HUES48 (cell line): Measurements from ENCODE around the gene PAWR.

ENCODE experiments used
- H3K27ac ChIP-seq: one replicate; pipeline ENCODE4 v1.7.0; 2013; ENCODE audit warnings: low read depth, low read length, inconsistent platforms
- H3K27me3 ChIP-seq: 2 replicates; pipeline ENCODE4 v1.6.1; 2013; ENCODE audit warnings: mild to moderate bottlenecking, low read length; ENCODE audit not compliant: control insufficient read depth, insufficient read depth
- H3K36me3 ChIP-seq: 2 replicates; pipeline ENCODE4 v1.6.1; 2013; ENCODE audit warnings: low read length; ENCODE audit not compliant: control insufficient read depth, insufficient read depth
- H3K4me1 ChIP-seq: 2 replicates; pipeline ENCODE4 v1.6.1; 2013; ENCODE audit warnings: mild to moderate bottlenecking, low read length; ENCODE audit not compliant: control insufficient read depth, insufficient read depth
- H3K4me3 ChIP-seq: 2 replicates; pipeline ENCODE4 v1.5.1; 2013; ENCODE audit warnings: mild to moderate bottlenecking, low read depth, low read length
- H3K9ac ChIP-seq: 2 replicates; pipeline ENCODE4 v1.6.1; 2013; ENCODE audit warnings: mild to moderate bottlenecking, low read depth, low read length, moderate library complexity
- H3K9me3 ChIP-seq: 2 replicates; pipeline ENCODE4 v1.6.1; 2013; ENCODE audit warnings: low read length; ENCODE audit not compliant: control insufficient read depth, insufficient read depth

Gene PAWR

DNA sequence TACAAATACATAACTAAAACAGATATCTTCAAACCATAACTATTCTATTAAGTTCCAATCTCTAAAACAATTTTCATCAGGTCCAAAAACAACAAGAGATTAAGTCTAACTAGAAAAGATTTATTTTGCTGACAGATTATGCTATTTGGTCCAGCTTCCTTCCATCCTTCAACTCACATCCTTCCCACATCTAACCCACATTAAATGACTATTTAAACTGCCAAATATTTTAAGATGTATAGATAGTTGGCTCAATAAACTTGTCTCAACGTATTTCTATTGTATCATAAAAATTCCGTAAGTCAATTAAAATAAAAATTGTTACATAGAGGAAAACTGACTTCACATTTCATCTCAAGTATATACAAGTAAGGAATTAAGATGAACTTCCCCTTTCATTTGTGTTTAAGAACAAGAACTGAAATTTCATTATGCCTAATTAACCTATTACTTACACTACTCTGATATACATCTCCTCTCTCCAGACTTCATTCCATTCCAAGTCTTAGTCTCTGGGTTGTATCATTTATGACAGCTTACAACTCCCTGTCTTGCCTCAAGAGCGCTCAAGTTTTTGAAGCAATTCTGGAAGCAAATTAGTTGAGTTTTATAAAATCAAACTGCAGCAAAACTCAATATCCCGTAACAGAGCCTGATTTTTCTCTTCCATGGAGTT, 25.4 kb downstream of the PAWR start:
- no peaks in the 10 kb centered on the region for H3K27me3 ChIP-seq

DNA sequence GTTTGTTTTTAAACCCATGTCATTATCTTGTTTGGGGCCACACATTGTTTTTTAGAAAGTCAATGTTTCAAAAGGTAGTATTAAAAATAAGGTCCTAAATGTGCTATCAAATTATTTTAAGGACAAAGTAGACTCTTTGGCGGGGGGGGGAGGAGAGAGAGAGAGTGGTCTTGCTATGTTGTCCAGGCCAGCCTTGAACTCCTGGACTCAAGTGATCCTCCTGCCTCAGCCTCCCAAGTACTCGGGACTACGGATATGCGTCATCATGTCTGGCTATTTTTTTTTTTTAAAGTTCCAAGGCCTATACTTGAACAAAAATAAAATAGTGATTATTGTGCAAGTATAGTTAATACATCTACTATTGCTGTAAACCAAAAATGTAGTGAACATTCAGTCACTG, 26.2 kb downstream of the PAWR start:
- peaks cover 32% of the 10 kb centered on the region for H3K36me3 ChIP-seq
- no peak overlapping the region for H3K27ac ChIP-seq
- H3K9ac ChIP-seq, result no peak overlapping the region
- H3K9me3 ChIP-seq, result no peaks in the 10 kb centered on the region
- no peaks in the 10 kb centered on the region for H3K27me3 ChIP-seq
- no peak overlapping the region for H3K4me3 ChIP-seq
- peaks cover 14% of the 10 kb centered on the region for H3K4me1 ChIP-seq

More for the DNA sequence above, 25.4 kb downstream of the PAWR start:
- H3K9me3 ChIP-seq, result no peaks in the 10 kb centered on the region
- no peak overlapping the region for H3K9ac ChIP-seq
- H3K27ac ChIP-seq, result no peak overlapping the region
- no peak overlapping the region for H3K4me3 ChIP-seq
- H3K36me3 ChIP-seq, result peaks cover 32% of the 10 kb centered on the region
- H3K4me1 ChIP-seq, result peaks cover 22% of the 10 kb centered on the region

DNA sequence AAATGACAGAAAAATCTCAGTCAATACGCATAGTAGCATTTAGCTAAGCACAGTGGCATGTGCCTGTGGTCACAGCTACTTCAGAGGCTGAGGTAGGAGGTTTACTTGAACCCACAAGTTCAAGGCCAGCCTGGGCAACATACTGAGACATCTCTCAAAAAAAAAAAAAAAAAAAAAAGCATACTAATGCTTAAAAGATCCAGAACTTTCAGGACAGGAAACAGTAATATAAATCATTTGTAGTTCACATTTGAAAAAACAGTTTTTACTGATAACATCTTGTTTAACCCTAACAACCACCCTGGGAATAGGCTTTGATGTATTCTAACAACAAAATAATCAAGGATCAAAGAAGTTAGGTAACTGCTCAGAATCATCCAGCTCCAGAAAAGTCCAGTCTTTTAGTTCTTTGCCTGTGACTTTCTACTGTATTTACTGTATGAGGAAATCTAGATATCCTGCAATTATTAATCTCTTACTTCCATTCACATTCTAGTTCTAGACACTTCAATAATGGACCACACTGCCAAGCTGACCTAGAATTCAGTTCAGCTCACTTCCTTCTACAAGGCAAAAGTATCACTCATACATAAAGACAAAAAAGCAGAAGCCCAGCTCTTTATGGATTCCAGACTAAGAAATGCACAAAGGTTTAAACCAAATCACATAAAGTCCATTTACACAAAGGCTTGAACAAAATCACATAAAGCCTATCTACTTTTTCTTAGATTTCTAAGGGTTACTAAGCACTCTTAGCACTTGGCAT, 28.5 kb downstream of the PAWR start:
- no peaks in the 10 kb centered on the region for H3K9me3 ChIP-seq
- no peak overlapping the region for H3K9ac ChIP-seq
- no peaks in the 10 kb centered on the region for H3K4me1 ChIP-seq
- H3K36me3 ChIP-seq, result peaks cover 19% of the 10 kb centered on the region
- no peaks in the 10 kb centered on the region for H3K27me3 ChIP-seq
- no peak overlapping the region for H3K27ac ChIP-seq
- H3K4me3 ChIP-seq, result no peak overlapping the region

DNA sequence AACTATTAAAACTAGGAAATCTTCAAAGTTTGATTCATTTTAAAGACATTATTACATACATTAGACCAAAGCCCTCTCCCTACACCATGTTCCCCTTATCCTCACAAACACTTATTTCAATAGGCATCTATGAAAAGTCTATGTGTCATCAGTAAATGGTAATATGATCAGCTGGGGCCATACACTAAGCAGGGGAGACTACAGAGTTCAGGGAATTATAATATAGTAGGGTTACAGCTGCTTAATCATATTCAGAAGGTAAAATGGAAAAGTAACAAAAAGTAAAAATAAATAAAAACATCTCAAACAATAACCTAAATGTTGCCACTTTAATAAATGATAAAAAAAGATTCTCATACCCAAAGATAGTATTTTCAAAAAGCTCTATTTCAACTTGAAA, 29.1 kb downstream of the PAWR start:
- H3K36me3 ChIP-seq, result peaks cover 14% of the 10 kb centered on the region
- H3K9ac ChIP-seq, result no peak overlapping the region
- no peak overlapping the region for H3K27ac ChIP-seq
- H3K4me1 ChIP-seq, result peaks cover 4% of the 10 kb centered on the region; the same call in 1 of the 2 replicates
- no peak overlapping the region for H3K4me3 ChIP-seq
- H3K9me3 ChIP-seq, result no peaks in the 10 kb centered on the region
- no peaks in the 10 kb centered on the region for H3K27me3 ChIP-seq

DNA sequence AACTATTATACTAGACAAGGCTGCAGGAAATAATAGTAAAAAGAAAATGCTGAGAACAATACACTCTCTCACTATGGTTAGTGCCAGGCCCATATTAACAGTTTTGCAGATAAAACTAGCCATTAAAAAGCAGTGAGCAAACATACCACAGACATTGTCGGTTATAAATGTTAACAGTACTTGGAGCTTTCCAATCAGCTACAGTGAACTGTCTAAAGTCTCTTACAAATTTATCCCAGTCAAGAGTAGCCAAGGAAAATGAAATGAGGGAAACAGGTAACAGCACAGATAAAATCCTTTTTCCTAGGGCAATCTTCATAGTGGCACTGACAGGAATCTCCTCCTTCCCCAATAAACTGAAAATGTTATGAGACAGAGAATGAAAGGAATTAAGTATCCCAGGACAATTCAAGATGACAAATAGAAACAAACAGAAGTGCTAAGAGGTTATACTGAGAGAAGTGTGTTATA, 30.8 kb downstream of the PAWR start:
- Histone ChIP-seq H3K36me3 (peaks cover 14% of the 10 kb centered on the region), H3K4me3 (no peak overlapping the region), H3K27me3 (no peaks in the 10 kb centered on the region), H3K27ac (no peak overlapping the region), H3K9ac (no peak overlapping the region), H3K9me3 (no peaks in the 10 kb centered on the region), H3K4me1 (peaks cover 19% of the 10 kb centered on the region)

DNA sequence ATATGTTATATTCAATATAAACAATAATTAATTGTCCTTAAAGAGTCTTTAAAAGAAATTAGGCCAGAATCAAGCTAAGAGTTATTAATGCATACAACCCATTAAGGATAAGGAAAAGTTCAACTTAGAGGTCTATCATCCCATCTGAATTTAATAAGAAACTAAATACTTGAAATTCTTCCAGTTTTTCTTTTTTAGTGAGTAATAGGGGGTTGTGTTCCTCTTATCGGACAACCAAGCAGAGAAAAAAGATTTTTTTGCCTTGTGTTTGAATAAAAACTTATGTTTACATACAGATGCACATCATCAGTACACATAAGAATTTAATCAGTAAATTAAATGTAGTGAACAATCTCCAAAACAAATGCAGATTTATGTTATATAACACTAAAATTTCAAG, 32.5 kb downstream of the PAWR start:
- no peak overlapping the region for H3K4me3 ChIP-seq
- no peak overlapping the region for H3K27ac ChIP-seq
- H3K27me3 ChIP-seq, result no peaks in the 10 kb centered on the region
- H3K9ac ChIP-seq, result no peak overlapping the region
- no peaks in the 10 kb centered on the region for H3K9me3 ChIP-seq
- peaks cover 4% of the 10 kb centered on the region; the same call in 1 of the 2 replicates for H3K36me3 ChIP-seq
- peaks cover 34% of the 10 kb centered on the region for H3K4me1 ChIP-seq

DNA sequence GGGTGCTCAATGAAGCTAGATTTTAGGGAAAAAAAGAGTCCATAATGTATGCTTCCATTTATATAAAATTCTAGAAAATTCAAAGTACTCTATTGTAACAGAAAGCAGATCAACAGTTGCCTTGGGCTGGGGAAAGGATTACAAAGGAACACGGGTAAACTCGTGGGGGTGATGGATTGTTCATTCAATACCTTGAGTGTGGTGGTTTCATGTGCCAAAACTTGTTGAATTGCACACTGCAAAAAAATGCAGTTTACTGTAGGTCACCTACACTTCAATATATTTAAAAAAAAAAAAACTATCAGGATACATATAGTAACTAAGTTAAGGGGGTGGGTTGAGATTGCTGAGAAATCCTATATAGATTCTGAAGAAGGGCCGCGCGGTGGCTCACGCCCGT, 33.6 kb downstream of the PAWR start:
- Histone ChIP-seq H3K36me3 (no peaks in the 10 kb centered on the region), H3K9ac (no peak overlapping the region), H3K4me1 (peaks cover 40% of the 10 kb centered on the region), H3K27me3 (no peaks in the 10 kb centered on the region), H3K9me3 (no peaks in the 10 kb centered on the region), H3K4me3 (no peak overlapping the region), H3K27ac (no peak overlapping the region)

DNA sequence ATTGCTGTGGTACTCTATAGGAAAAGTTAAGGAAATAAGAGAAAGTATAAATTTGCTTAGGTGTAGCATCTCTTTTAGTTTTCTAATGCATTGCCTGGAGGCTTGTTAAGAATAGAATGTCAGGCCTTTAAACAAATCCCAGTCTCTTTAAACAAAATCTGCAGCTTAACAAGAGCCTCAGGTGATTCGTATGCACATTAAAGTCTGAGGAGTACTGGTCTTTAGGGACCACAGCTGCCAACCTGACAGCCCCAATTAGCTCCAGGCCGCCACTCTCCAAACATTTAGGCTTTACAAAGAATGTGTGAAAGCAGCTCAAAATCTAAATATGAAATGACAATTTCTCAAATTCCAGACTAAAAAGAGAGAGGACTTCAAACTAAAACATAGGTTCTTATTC, 35.7 kb downstream of the PAWR start:
- peaks cover 50% of the 10 kb centered on the region for H3K4me1 ChIP-seq
- peak overlapping the region; percentile 60 for H3K27ac ChIP-seq
- H3K9ac ChIP-seq, result no peak overlapping the region
- no peaks in the 10 kb centered on the region for H3K36me3 ChIP-seq
- no peaks in the 10 kb centered on the region for H3K9me3 ChIP-seq
- no peaks in the 10 kb centered on the region for H3K27me3 ChIP-seq
- 0 out of 2 replicates have a peak overlapping the region, but pooled peaks have one; percentile 2 for H3K4me3 ChIP-seq

DNA sequence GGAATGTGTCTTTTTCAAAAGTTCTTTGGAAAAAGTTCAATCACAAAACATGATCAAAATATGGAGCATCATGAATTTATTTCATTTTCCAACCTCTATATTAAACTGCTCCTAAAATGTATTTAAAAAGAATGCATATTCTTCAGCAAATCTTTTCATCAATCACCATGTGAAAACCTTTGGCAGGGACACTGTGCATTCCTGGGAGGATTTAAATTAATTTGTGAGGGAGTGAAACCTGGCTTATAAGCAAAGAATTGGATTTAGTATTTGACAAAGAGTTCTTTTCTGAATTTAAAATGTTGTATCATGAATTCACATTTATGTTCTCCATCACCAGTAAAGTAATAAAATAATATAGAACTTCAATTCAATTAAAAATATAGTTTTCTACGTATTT, 38.2 kb downstream of the PAWR start:
- peaks cover 54% of the 10 kb centered on the region for H3K4me1 ChIP-seq

DNA sequence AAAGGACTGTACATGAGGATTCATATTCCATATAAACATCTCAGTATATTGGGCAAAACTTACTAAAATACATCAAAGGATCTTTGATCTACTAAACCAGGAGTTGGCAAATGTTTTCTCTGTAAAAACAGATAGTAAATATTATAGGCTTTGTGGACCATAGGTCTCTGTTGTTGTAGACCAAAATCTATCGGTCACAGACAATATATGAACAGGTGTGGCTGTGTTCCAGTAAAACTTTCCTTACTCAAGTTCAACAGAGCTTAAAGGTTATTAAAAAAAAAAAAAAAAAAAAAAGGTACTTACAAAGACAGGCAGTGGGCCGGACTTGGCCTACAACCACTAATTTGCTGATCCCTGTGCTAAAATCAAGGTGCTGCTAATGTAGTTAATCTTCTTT, 40.3 kb downstream of the PAWR start:
- H3K27ac ChIP-seq, result no peak overlapping the region
- H3K9ac ChIP-seq, result no peak overlapping the region
- no peak overlapping the region for H3K4me3 ChIP-seq
- H3K4me1 ChIP-seq, result peaks cover 49% of the 10 kb centered on the region
- no peaks in the 10 kb centered on the region for H3K27me3 ChIP-seq
- no peaks in the 10 kb centered on the region for H3K36me3 ChIP-seq
- H3K9me3 ChIP-seq, result no peaks in the 10 kb centered on the region

More for the DNA sequence above, 38.2 kb downstream of the PAWR start:
- no peaks in the 10 kb centered on the region for H3K36me3 ChIP-seq
- no peaks in the 10 kb centered on the region for H3K27me3 ChIP-seq
- no peak overlapping the region for H3K9ac ChIP-seq
- H3K9me3 ChIP-seq, result no peaks in the 10 kb centered on the region
- H3K4me3 ChIP-seq, result no peak overlapping the region
- no peak overlapping the region for H3K27ac ChIP-seq

DNA sequence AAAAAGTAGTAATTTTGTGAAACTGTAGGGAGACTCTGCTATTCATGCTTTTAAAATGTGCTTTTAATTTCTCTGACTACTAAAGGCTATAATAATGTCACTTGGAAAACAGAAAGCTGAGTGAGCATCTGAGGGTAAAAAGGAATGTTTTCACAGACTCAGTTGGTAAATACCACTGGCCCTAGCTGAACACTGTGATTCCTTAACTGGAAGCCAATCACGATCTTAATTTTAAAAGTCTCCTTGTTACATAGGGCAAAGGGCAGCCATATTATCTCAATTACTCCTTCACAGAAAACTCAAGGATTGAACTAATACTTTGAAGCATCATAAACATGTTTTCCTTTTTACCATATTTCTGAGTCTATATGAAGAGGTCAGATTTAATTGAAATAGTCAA, 41.9 kb downstream of the PAWR start:
- H3K27ac ChIP-seq, result no peak overlapping the region
- no peaks in the 10 kb centered on the region for H3K9me3 ChIP-seq
- no peak overlapping the region for H3K4me3 ChIP-seq
- no peaks in the 10 kb centered on the region for H3K36me3 ChIP-seq
- peaks cover 50% of the 10 kb centered on the region for H3K4me1 ChIP-seq
- H3K9ac ChIP-seq, result no peak overlapping the region
- no peaks in the 10 kb centered on the region for H3K27me3 ChIP-seq
